Cortex of kidney (tissue), 1 donor: Measurements from ENCODE around the gene SRR.

ENCODE experiments used
- DNase-seq: peaks from one replicate; lab custom pipeline; 2025; lab: John Stamatoyannopoulos, UW

Gene SRR

GRCh38 chr17:2346475-2346874 is 42.7 kb downstream of the SRR start:
- DNase-seq: no peak

- DNase-seq: no peak
These were observed 44.3 kb downstream of the SRR start for GRCh38 chr17:2347805-2348685.

- DNase-seq: no peak
These were observed 47.5 kb downstream of the SRR start for GRCh38 chr17:2351269-2351668.

- no peak for DNase-seq
These were observed 50.6 kb downstream of the SRR start for GRCh38 chr17:2354311-2354710.

- no peak for DNase-seq
These were observed 53.5 kb downstream of the SRR start for GRCh38 chr17:2357237-2357636.

GRCh38 chr17:2357931-2358434 is 54.2 kb downstream of the SRR start:
- DNase-seq: no peak

GRCh38 chr17:2361010-2361760 is 57.4 kb downstream of the SRR start:
- no peak for DNase-seq

- no peak for DNase-seq
These were observed 58.3 kb downstream of the SRR start for GRCh38 chr17:2362016-2362415.

GRCh38 chr17:2362416-2362815 is 58.7 kb downstream of the SRR start:
- DNase-seq: no peak

- DNase-seq: no peak
These were observed 59.1 kb downstream of the SRR start for GRCh38 chr17:2362881-2363280.

- no peak for DNase-seq
These were observed 59.6 kb downstream of the SRR start for GRCh38 chr17:2363318-2363717.

GRCh38 chr17:2363851-2364762 is 60.4 kb downstream of the SRR start:
- DNase-seq: no peak

- DNase-seq: no peak
These were observed 61.0 kb downstream of the SRR start for GRCh38 chr17:2364763-2365116.

- DNase-seq: no peak
These were observed 61.4 kb downstream of the SRR start for GRCh38 chr17:2365132-2365531.

- no peak for DNase-seq
These were observed 63.2 kb downstream of the SRR start for GRCh38 chr17:2366747-2367494.

- no peak for DNase-seq
These were observed 64.6 kb downstream of the SRR start for GRCh38 chr17:2368359-2368758.

- DNase-seq: no peak
These were observed 65.3 kb downstream of the SRR start for GRCh38 chr17:2369039-2369438.

- DNase-seq: no peak
These were observed 65.9 kb downstream of the SRR start for GRCh38 chr17:2369551-2370210.

GRCh38 chr17:2370211-2370589 is 66.5 kb downstream of the SRR start:
- no peak for DNase-seq

GRCh38 chr17:2371183-2372130 is 67.7 kb downstream of the SRR start:
- DNase-seq: no peak
